DND-41 (cell line): ENCODE measurements around the gene RAPGEF2.

Source experiments
- EZH2 ChIP-seq: IDR thresholded peaks from 3 replicates; pipeline ENCODE4 v1.6.1; 2012; ENCODE audit warnings: borderline replicate concordance, low read depth, mild to moderate bottlenecking, moderate library complexity, low read length, inconsistent platforms; ENCODE audit not compliant: severe bottlenecking
- TF ChIP-seq, protein P1 (sequence below): IDR thresholded peaks from 2 replicates; pipeline ENCODE4 v1.5.1; 2012; ENCODE audit warnings: borderline replicate concordance, low read length, moderate library complexity, mild to moderate bottlenecking; ENCODE audit not compliant: poor library complexity, severe bottlenecking; ENCODE audit errors: extremely low read depth

- TF ChIP-seq, protein P1, sequence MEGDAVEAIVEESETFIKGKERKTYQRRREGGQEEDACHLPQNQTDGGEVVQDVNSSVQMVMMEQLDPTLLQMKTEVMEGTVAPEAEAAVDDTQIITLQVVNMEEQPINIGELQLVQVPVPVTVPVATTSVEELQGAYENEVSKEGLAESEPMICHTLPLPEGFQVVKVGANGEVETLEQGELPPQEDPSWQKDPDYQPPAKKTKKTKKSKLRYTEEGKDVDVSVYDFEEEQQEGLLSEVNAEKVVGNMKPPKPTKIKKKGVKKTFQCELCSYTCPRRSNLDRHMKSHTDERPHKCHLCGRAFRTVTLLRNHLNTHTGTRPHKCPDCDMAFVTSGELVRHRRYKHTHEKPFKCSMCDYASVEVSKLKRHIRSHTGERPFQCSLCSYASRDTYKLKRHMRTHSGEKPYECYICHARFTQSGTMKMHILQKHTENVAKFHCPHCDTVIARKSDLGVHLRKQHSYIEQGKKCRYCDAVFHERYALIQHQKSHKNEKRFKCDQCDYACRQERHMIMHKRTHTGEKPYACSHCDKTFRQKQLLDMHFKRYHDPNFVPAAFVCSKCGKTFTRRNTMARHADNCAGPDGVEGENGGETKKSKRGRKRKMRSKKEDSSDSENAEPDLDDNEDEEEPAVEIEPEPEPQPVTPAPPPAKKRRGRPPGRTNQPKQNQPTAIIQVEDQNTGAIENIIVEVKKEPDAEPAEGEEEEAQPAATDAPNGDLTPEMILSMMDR: no peak
- TF ChIP-seq EZH2: no peak
Measured at GRCh38 chr4:159237975-159238374, 135.1 kb downstream of the RAPGEF2 start.
